Vagina (tissue), 2 donors: ENCODE data around the gene SOWAHB. TPM values are rescaled to one million over a fixed set of nuclear protein-coding genes. Genes with fewer than 3 reads are reported as not detected.
"Not testable (repeated sequence)": the region's sequence is repeated elsewhere in the genome, so short reads cannot be mapped to it uniquely, and the experiment has no call there.

ENCODE experiments used
- DNase-seq, 2 donors: peaks; one replicate each; pipeline ENCODE4 v3.0.0-alpha.2; 2017; ENCODE audit errors: extremely low spot score in 2 of 2
- H3K27ac ChIP-seq: fragments of 200-600 bp; sonication (generic); one replicate; pipeline ENCODE4 v1.5.1; 2019
- H3K27me3 ChIP-seq: fragments of 200-600 bp; sonication (generic); one replicate; pipeline ENCODE4 v1.5.1; 2019
- H3K36me3 ChIP-seq, 2 donors: fragments of 200-600 bp; sonication (generic); one replicate each; pipeline ENCODE4 v1.5.1; 2017 to 2019
- H3K4me1 ChIP-seq: fragments of 200-600 bp; sonication (generic); one replicate; pipeline ENCODE4 v1.5.1; 2019
- H3K4me3 ChIP-seq, 2 donors: fragments of 200-600 bp; sonication (generic); 1 replicate in 1 of 2; 2 replicates in 1 of 2; pipeline ENCODE4 v1.5.1; 2016 to 2019
- H3K9me3 ChIP-seq: fragments of 200-600 bp; sonication (generic); one replicate; pipeline ENCODE4 v1.5.1; 2019
- POLR2A ChIP-seq, 2 donors: fragments of 450-650 bp; IDR thresholded peaks; one replicate each; pipeline ENCODE4 v1.6.1; 2017; ENCODE audit warnings: antibody characterized with exemption in 2 of 2, mild to moderate bottlenecking in 2 of 2, moderate library complexity in 2 of 2
- POLR2AphosphoS5 ChIP-seq, 2 donors: sonication (generic); formaldehyde crosslinking; IDR thresholded peaks; one replicate each; pipeline ENCODE4 v1.9.0; 2017; ENCODE audit warnings: antibody characterized with exemption in 2 of 2, mild to moderate bottlenecking in 2 of 2, low read depth in 1 of 2; ENCODE audit not compliant: insufficient read depth in 1 of 2
- intact Hi-C: fragments of 100-400 bp; cut with DNase I; formaldehyde crosslinking; loops from one replicate; pipeline ENCODE4 v1.15.1; 2023
- total RNA-seq: library from RNA; depleted of rRNA; stranded (reverse); fragments of >200 nt; gene quantifications from one replicate; pipeline ENCODE4 v1.2.3, GENCODE V29; 2016
- TF ChIP-seq, protein P1 (sequence below), 3 experiments: fragments of 450-650 bp in 2 of 3; fragments of 200-600 bp in 1 of 3; sonication (generic) in 1 of 3; IDR thresholded peaks; one replicate each; pipeline ENCODE4 v1.5.1; 2017 to 2019; ENCODE audit warnings: antibody characterized with exemption in 3 of 3, mild to moderate bottlenecking in 2 of 3, moderate library complexity in 2 of 3

Gene SOWAHB
- total RNA-seq, 1 donor from 2014 or later: 2.7 TPM

DNA sequence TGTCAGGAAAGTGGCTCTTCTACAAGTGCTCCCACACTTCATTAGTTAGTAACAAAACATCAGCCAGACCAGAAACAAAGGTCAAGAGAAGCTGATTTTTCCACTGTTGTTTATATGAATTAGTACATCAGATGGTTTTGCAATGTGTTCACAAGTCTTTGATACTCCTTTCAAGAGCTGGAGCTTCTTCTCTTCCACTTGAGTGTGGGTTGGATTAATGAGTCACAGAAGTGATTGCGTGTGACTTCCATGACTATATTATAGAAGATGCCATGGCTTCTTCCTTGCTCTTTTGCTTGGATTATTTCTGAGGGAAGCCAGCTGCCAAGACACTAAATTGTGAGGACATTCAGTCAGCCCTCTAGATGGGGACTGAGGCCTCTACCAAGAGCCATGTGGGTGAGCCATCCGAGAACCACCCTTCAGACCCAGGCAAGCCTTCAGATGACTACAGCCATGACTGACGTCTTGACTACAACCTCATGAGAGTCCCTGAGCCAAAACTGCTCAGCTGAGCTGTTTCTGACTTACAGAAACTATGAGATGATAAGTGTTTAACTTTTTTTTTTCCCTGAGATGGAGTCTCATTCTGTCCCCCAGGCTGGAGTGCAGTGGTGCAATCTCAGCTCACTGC, 18.1 kb downstream of the SOWAHB start:
- no peak for DNase-seq
- TF ChIP-seq POLR2A (IDR thresholded peaks at IDR 0.05): no peak
- TF ChIP-seq, protein P1, sequence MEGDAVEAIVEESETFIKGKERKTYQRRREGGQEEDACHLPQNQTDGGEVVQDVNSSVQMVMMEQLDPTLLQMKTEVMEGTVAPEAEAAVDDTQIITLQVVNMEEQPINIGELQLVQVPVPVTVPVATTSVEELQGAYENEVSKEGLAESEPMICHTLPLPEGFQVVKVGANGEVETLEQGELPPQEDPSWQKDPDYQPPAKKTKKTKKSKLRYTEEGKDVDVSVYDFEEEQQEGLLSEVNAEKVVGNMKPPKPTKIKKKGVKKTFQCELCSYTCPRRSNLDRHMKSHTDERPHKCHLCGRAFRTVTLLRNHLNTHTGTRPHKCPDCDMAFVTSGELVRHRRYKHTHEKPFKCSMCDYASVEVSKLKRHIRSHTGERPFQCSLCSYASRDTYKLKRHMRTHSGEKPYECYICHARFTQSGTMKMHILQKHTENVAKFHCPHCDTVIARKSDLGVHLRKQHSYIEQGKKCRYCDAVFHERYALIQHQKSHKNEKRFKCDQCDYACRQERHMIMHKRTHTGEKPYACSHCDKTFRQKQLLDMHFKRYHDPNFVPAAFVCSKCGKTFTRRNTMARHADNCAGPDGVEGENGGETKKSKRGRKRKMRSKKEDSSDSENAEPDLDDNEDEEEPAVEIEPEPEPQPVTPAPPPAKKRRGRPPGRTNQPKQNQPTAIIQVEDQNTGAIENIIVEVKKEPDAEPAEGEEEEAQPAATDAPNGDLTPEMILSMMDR (IDR thresholded peaks at IDR 0.05): no peak
- TF ChIP-seq POLR2AphosphoS5 (IDR thresholded peaks at IDR 0.05; ENCODE audit: insufficient read depth in 1 of 2, low read depth in 1 of 2): no peak
- intact Hi-C loops: no loop called here
- H3K4me3 ChIP-seq: no peak overlapping the region
- H3K9me3 ChIP-seq: no peaks in the 10 kb centered on the region
- H3K36me3 ChIP-seq: no peaks in the 10 kb centered on the region
- H3K27ac ChIP-seq: no peak overlapping the region
- no peaks in the 10 kb centered on the region for H3K27me3 ChIP-seq
- peaks cover 5% of the 10 kb centered on the region for H3K4me1 ChIP-seq

DNA sequence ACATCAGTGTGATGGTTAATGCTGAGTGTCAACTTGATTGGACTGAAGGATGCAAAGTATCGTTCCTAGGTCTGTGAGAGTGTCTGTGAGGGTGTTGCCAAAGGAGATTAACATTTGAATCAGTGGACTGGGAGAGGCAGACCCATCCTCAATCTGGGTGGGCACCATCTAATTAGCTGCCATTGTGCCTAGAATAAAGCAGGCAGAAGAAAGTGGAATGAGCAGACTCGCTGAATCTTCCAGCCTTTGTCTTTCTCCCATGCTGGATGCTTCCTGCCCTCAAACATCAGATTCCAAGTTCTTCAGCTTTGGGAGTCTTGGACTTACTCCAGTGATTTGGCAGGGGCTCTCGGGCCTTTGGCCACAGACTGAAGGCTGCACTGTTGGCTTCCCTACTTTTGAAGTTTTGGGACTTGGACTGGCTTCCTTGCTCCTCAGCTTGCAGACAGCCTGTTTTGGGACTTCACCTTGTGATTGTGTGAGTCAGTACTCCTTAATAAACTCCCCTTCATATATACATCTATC, 19.2 kb downstream of the SOWAHB start:
- DNase-seq, H3K36me3 ChIP-seq, intact Hi-C loops, H3K9me3 ChIP-seq, H3K27ac ChIP-seq, H3K4me3 ChIP-seq, H3K27me3 ChIP-seq, H3K4me1 ChIP-seq: not testable (repeated sequence)

DNA sequence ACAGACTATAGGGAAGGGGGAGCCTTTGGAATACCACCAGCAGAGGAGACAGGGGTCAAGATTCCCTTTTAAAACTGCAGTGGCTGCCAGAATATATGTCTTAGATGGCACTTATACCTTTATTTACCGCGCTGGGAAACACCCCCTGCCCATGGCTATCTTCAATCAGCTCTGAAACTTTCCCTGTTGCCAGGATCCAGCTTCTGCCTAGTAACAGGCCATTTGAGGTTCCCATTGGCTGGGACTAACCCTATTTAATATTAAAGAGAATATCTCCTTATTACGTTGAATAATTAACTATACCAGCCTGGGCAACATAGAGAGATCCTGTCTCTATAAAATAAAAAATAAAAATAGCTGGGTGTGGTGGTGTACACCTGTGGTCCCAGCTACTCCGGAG, 23.8 kb downstream of the SOWAHB start:
- TF ChIP-seq, protein P1 (IDR thresholded peaks at IDR 0.05): no peak
- TF ChIP-seq POLR2AphosphoS5 (IDR thresholded peaks at IDR 0.05; ENCODE audit: insufficient read depth in 1 of 2, low read depth in 1 of 2): no peak
- H3K27ac ChIP-seq: no peak overlapping the region
- no peaks in the 10 kb centered on the region for H3K27me3 ChIP-seq
- H3K4me3 ChIP-seq: no peak overlapping the region
- DNase-seq: no peak
- intact Hi-C loops: no loop called here
- no peaks in the 10 kb centered on the region for H3K9me3 ChIP-seq
- no peaks in the 10 kb centered on the region for H3K4me1 ChIP-seq
- no peaks in the 10 kb centered on the region for H3K36me3 ChIP-seq

DNA sequence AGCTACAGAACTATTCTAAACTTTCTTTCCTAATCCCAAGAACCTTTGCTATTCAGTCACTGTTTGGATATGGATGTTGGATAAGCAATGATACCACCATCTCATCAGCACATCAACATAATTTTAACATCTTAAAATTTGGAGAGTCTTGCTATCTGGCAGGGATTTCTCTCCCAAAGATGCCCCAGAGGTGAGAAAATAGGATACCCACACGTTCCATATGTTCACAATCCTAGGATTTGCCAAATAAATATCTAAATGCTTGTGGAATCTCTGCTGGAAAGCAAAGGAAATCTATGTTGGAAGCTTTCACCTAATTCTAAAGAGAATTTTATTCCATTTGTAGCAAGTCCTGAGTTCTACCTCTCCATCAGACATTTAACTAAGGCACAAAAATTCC, 24.4 kb downstream of the SOWAHB start:
- no peaks in the 10 kb centered on the region for H3K36me3 ChIP-seq
- no peak overlapping the region for H3K27ac ChIP-seq
- no peaks in the 10 kb centered on the region for H3K9me3 ChIP-seq
- no peak overlapping the region for H3K4me3 ChIP-seq
- intact Hi-C loops: no loop called here
- DNase-seq: no peak
- H3K4me1 ChIP-seq: no peaks in the 10 kb centered on the region
- no peaks in the 10 kb centered on the region for H3K27me3 ChIP-seq
- no peak for TF ChIP-seq POLR2AphosphoS5 (IDR thresholded peaks at IDR 0.05; ENCODE audit: insufficient read depth in 1 of 2, low read depth in 1 of 2)
- no peak for TF ChIP-seq POLR2A (IDR thresholded peaks at IDR 0.05)
- TF ChIP-seq, protein P1 (IDR thresholded peaks at IDR 0.05): no peak

DNA sequence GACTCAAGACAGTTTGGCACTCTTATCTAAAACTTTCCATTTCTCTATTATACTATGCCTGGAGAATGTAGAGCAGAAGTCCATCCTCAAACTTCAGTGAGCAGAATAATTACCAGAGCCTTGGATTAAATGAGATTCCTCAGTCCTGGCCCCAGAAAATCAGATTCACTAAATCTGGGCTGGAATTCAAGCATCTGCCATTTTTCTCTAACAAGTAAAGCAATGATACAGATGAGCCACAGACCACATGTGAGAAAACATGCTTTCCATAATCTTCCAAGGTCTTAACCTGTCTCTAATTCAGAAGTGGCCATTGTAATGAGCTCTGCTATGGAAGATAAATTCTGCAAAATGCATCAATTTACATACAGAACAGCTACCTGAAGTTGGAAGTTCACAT, 25.4 kb downstream of the SOWAHB start:
- TF ChIP-seq POLR2AphosphoS5 (IDR thresholded peaks at IDR 0.05; ENCODE audit: insufficient read depth in 1 of 2, low read depth in 1 of 2) (no peak), POLR2A (IDR thresholded peaks at IDR 0.05) (no peak)
- TF ChIP-seq, protein P1 (IDR thresholded peaks at IDR 0.05): no peak
- no peaks in the 10 kb centered on the region for H3K27me3 ChIP-seq
- H3K4me3 ChIP-seq: no peak overlapping the region
- DNase-seq: no peak
- intact Hi-C loops: no loop called here
- no peak overlapping the region for H3K27ac ChIP-seq
- H3K9me3 ChIP-seq: no peaks in the 10 kb centered on the region
- no peaks in the 10 kb centered on the region for H3K4me1 ChIP-seq
- H3K36me3 ChIP-seq: no peaks in the 10 kb centered on the region

DNA sequence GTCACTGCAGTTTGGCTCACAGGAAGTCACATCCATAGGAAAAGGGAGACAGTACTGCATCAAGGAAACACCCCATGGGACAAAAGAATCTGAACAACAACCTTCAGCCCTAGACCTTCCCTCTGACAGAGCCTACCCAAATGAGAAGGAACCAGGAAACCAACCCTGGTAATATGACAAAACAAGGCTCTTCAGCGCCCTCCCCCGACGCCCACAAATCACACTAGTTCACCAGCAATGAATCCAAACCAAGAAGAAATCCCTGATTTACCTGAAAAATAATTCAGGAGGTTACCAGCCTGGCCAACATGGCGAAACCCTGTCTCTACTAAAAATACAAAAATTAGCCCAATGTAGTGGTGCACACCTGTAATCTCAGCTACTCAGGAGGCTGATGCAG, 29.2 kb downstream of the SOWAHB start:
- H3K36me3 ChIP-seq, H3K9me3 ChIP-seq, H3K4me1 ChIP-seq, intact Hi-C loops, H3K27me3 ChIP-seq, DNase-seq, H3K27ac ChIP-seq, H3K4me3 ChIP-seq: not testable (repeated sequence)
